Stimulated activated CD4-positive, alpha-beta T cell treated with anti-CD3 and anti-CD28 coated beads, Interleukin-4, amount 100 ng/mL, for 4 hours (primary cell): ENCODE data around the gene MYO3A.
"Not testable (repeated sequence)": the region's sequence is repeated elsewhere in the genome, so short reads cannot be mapped to it uniquely, and the experiment has no call there.

Source experiments
- DNase-seq, 2 experiments: peaks; one replicate each; pipeline ENCODE4 v3.0.0-alpha.2; 2020

MYO3A gene

GRCh38 chr10:26093229-26093628 lies 159.2 kb downstream of the MYO3A start:
- DNase-seq, result no peak

DNA sequence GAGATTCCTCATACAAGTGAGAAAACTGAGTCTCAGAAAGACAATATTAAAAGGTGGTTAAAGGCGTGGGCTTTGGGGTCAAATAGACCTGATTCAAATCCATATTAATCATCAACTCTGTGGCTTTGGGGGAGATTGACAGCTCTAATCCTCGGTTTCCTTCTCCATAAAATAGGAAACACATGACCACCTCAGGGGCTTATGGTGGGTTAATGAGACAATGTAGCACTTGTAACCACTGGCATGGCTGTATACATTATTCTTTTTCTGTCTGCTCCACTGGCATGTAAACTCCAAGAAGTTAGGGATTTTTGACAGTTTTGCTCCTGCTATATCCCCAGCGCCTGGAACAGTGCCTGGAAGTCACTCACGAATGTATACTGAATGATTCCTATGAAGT lies 161.8 kb downstream of the MYO3A start:
- no peak for DNase-seq

DNA sequence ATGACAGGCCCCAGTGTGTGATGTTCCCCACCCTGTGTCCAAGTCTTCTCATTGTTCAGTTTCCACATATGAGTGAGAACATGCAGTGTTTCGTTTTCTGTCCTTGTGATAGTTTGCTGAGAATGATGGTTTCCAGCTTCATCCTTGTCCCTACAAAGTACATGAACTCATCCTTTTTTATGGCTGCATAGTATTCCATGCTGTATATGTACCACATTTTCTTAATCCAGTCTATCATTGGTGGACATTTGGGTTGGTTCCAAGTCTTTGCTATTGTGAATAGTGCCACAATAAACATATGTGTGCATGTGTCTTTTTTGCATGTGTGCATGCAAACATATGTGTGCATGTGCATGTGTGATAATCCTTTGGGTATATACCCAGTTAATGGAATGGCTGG lies 163.5 kb downstream of the MYO3A start:
- DNase-seq, result not testable (repeated sequence)

DNA sequence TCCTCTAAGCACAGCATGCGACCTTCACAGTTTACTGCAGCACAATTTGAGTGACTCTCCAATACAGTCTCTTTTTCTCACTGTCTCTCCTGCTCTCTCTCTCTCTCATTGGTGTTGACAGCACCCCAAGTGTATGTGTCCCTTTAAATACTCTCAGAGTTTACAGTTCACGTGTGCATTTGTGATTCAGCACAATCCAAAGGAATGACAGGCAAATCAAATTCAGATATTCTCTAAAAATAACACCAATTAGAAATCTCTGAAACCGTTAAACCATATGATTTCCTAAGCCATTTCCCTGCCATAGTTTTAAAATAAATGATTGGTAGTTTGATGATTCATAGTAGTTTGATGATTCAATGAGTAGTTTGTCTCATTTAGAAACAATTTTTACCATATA lies 178.5 kb downstream of the MYO3A start:
- DNase-seq, result no peak

- DNase-seq, result no peak
Observed at GRCh38 chr10:26138613-26139012, 204.6 kb downstream of the MYO3A start.

GRCh38 chr10:26156019-26156418 lies 222.0 kb downstream of the MYO3A start:
- no peak for DNase-seq

GRCh38 chr10:26157734-26158133 lies 223.7 kb downstream of the MYO3A start:
- DNase-seq, result no peak

- no peak for DNase-seq
Observed at GRCh38 chr10:26169466-26169865, 235.4 kb downstream of the MYO3A start.

GRCh38 chr10:26172131-26172530 lies 238.1 kb downstream of the MYO3A start:
- no peak for DNase-seq

GRCh38 chr10:26173837-26174236 lies 239.8 kb downstream of the MYO3A start:
- DNase-seq, result no peak

- no peak for DNase-seq
Observed at GRCh38 chr10:26177341-26177740, 243.3 kb downstream of the MYO3A start.

GRCh38 chr10:26194275-26194674 lies 260.2 kb downstream of the MYO3A start:
- DNase-seq, result no peak

DNA sequence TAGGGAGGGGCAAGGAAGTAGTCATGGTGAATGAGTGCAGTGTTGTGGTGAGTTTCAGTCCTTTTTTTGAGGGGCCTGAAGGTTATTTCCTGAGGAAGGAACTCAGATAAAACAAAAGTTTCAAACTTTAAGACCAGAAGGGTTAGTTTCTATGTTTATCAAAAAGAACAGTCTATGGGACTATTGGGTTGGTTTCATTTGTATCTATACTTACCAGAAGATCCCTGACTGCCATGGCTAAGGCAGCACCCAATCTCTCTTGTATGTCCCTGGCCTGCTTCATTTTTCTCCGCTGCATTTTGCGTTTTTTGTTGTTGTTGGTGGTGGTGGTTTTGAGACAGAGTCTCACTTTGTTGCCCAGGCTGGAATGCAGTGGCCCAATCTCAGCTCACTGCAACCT lies 263.2 kb downstream of the MYO3A start:
- no peak for DNase-seq

- no peak for DNase-seq
Observed at GRCh38 chr10:26198119-26198518, 264.1 kb downstream of the MYO3A start.

DNA sequence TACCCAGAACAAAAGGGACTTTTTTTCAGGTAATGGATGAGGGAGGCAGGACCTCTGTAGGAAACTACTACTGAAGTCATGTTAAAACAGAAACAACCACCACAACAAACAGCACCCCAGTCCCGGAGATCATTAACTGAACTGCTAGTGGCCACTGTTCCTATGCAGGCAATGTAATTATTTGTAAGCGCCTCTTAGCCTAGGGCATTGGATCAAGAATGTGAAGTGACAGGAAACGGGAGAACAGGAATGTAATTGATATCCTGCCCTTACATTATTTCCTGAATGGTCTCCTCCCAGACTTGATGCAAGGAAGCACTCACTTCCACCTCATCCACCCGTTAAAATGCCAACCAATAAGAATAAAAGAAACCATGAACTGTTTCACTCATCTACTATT lies 265.8 kb downstream of the MYO3A start:
- DNase-seq, result no peak

DNA sequence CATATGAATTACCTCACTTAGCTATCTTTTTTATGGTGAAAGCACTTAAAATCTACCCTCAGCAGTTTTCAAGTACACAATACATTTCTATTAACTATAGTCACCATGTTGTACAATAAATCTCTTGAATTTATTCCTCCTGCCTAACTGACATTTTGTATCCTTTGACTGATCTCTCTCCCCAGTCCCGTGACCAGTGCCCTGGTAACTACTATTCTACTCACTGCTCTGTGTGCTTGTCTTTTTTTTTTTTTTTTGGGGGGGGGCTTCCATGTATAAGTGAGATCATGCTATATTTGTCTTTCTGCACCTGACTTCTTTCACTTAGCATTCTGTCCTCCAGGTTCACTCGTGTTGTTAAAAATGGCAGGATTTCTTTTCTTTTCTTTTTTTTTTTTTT lies 271.2 kb downstream of the MYO3A start:
- no peak for DNase-seq

- DNase-seq, result no peak
Observed at GRCh38 chr10:26211781-26212444, 277.9 kb downstream of the MYO3A start.

DNA sequence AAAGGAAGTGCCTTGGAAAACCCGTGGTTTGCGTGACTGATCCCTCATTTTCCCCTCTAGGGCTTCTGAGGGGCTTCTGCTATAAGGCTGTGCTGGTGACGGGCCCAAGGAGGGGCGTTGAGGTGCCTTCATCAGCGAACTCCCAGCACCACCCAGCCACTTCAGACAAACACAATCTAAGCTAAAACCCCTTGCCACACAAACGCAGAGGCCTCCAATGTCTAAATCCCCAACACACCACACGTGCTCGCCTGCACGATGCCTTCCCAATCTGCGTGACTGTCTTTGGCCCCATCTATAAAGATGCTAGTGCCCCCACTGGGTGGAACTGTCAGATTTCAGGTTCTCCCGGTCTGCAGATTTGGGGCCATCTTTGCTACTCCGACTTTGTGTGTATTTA lies 278.5 kb downstream of the MYO3A start:
- no peak for DNase-seq

DNA sequence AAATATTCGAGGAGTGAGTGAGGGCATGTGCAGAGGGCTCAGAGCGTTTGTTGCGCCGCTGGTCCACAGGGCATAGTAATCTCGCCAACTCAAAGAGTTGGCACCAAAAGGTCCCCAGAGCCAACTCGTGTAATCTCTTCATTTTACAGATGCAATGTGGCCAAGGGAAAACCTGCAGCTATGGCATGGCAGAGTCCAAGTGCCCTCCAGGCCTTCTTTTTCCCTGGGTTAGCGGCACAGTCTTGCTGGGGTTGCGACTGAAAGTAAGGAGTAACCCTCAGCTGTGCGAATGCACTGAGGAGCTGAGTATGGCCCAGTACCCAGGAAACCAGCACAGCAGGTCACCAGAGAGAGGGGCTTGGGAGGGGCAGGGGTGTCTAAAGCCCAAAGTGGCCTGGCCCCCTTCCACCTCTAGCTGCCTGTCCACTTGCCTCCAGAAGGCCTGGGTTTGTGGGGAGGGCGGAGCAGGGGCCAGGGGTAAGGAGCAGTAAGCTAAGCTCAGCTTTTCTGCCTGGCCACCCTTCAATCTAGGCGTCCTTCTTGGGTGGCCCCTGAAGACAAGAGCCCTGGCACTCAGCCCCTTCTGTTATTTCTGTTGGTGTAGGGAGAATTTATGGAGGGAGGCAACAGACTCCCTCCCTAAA lies 279.2 kb downstream of the MYO3A start:
- DNase-seq, result no peak

DNA sequence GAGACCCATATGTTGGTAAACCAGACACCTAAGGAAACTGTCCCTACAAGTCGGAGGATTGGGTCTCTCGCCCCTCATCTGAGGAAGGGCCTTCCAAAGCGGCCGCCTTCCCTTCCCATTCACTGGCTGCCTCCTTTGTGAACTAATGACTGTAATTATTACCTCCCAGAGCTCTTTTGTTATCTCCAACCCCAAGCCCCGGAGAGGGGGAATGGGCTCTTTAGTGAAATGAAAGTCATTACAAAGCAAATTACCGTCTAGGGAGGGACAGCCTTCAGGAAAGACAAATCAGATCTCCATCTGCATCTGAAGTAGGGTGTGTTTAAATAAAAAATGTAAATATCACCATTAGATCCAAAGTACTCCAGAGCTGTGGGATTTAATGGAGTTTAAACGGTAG lies 280.0 kb downstream of the MYO3A start:
- no peak for DNase-seq

GRCh38 chr10:26214551-26215395 lies 280.7 kb downstream of the MYO3A start:
- DNase-seq, result no peak

GRCh38 chr10:26215396-26215934 lies 281.4 kb downstream of the MYO3A start:
- no peak for DNase-seq

GRCh38 chr10:26215935-26216584 lies 282.0 kb downstream of the MYO3A start:
- peak in 1 of 2 experiments; percentile 23 for DNase-seq
